ENCODE data around the gene GPR173.

Gene GPR173

GRCh38 chrX:53048169-53049126 is at the start of gene GPR173:
GPR173 (plus strand) TSS chrX:53048789; CDS start chrX:53076622, 27,833 bp downstream.
- DNase-seq: peak; percentile 86

- DNase-seq: no peak
These were observed 48.0 kb upstream of the GPR173 start for GRCh38 chrX:53000447-53001135.

GRCh38 chrX:53001958-53002357 is 46.6 kb upstream of the GPR173 start:
- no peak for DNase-seq

- DNase-seq: no peak
These were observed 45.5 kb upstream of the GPR173 start for GRCh38 chrX:53003111-53003510.

GRCh38 chrX:53004038-53004437 is 44.6 kb upstream of the GPR173 start:
- no peak for DNase-seq

- no peak for DNase-seq
These were observed 43.8 kb upstream of the GPR173 start for GRCh38 chrX:53004811-53005210.

- DNase-seq: no peak
These were observed 43.3 kb upstream of the GPR173 start for GRCh38 chrX:53005327-53005726.

GRCh38 chrX:53009032-53009431 is 39.6 kb upstream of the GPR173 start:
- DNase-seq: no peak

- no peak for DNase-seq
These were observed 35.3 kb upstream of the GPR173 start for GRCh38 chrX:53013291-53013690.

GRCh38 chrX:53018627-53019026 is 30.0 kb upstream of the GPR173 start:
- DNase-seq: peak; percentile 9

GRCh38 chrX:53022381-53022780 is 26.2 kb upstream of the GPR173 start:
- DNase-seq: no peak

GRCh38 chrX:53028678-53029077 is 19.9 kb upstream of the GPR173 start:
- no peak for DNase-seq

- DNase-seq: no peak
These were observed 17.2 kb upstream of the GPR173 start for GRCh38 chrX:53031380-53031779.

- DNase-seq: no peak
These were observed 12.4 kb upstream of the GPR173 start for GRCh38 chrX:53036149-53036548.

- no peak for DNase-seq
These were observed 9.4 kb upstream of the GPR173 start for GRCh38 chrX:53039236-53039635.

GRCh38 chrX:53044995-53045394 is 3.6 kb upstream of the GPR173 start:
- DNase-seq: no peak

- peak; percentile 45 for DNase-seq
These were observed 1.4 kb upstream of the GPR173 start for GRCh38 chrX:53047228-53047627.

GRCh38 chrX:53049127-53049517 is 533 bp downstream of the GPR173 start:
- DNase-seq: peak; percentile 43

GRCh38 chrX:53050841-53051240 is 2.3 kb downstream of the GPR173 start:
- DNase-seq: no peak

- no peak for DNase-seq
These were observed 6.8 kb downstream of the GPR173 start for GRCh38 chrX:53055244-53055849.

GRCh38 chrX:53056292-53056691 is 7.7 kb downstream of the GPR173 start:
- DNase-seq: no peak

- DNase-seq: no peak
These were observed 16.5 kb downstream of the GPR173 start for GRCh38 chrX:53065104-53065503.

- no peak for DNase-seq
These were observed 22.5 kb downstream of the GPR173 start for GRCh38 chrX:53071064-53071463.

All from NCI-H82 (cell line).